ENCODE data around the gene PALLD. TPM values are rescaled to one million over a fixed set of nuclear protein-coding genes. Genes with fewer than 3 reads are reported as not detected.

Gene PALLD
- total RNA-seq, 1 experiment from 2014 or later: 18.3 TPM

GRCh38 chr4:168811786-168812651, 315.2 kb downstream of the PALLD start:
- H3K4me2 ChIP-seq (ENCODE audit: insufficient read depth, insufficient read length, low read length): no peak overlapping the region
- TF ChIP-seq CTCF (conservative IDR thresholded peaks at IDR 0.05): no peak
- H2AK5ac ChIP-seq (ENCODE audit: insufficient read length, low read length): no peak overlapping the region

More at GRCh38 chr4:168811786-168812651, 315.2 kb downstream of the PALLD start:
- Histone ChIP-seq H2BK5ac (ENCODE audit: insufficient read length, low read length) (no peak overlapping the region), H2BK12ac (ENCODE audit: insufficient read length, low read depth, low read length) (no peak overlapping the region), H4K91ac (ENCODE audit: insufficient read length, low read depth, low read length) (no peak overlapping the region), H3T11ph (ENCODE audit: low read length) (no peak overlapping the region), H2BK15ac (ENCODE audit: low read depth, low read length) (no peak overlapping the region), H3K79me1 (ENCODE audit: insufficient read depth, low read depth, low read length, poor library complexity, severe bottlenecking) (no peaks in the 10 kb centered on the region), H3K79me2 (ENCODE audit: insufficient read depth, low read length) (no peaks in the 10 kb centered on the region), H3K18ac (ENCODE audit: insufficient read length, low read depth, low read length) (no peak overlapping the region), H3K27ac (ENCODE audit: insufficient read length, low read depth, low read length) (no peak overlapping the region), H3K4me1 (ENCODE audit: insufficient read depth, low read length) (no peaks in the 10 kb centered on the region; the same call in 1 of the 2 replicates), H4K5ac (ENCODE audit: insufficient read length, low read depth, low read length) (no peak overlapping the region), H3K14ac (ENCODE audit: insufficient read depth, low read length) (no peak overlapping the region), H3K23ac (ENCODE audit: insufficient read length, low read depth, low read length) (no peak overlapping the region), H3K9ac (ENCODE audit: extremely low read depth, insufficient read length, low read length) (no peak overlapping the region), H2BK120ac (ENCODE audit: low read depth, low read length, poor library complexity, severe bottlenecking) (no peak overlapping the region), H3K27me3 (ENCODE audit: insufficient read depth, low read length) (no peaks in the 10 kb centered on the region), H3K23me2 (ENCODE audit: insufficient read length, low read depth, low read length, poor library complexity, severe bottlenecking) (no peaks in the 10 kb centered on the region), H4K8ac (replicated peaks; ENCODE audit: insufficient read length, low read depth, low read length) (no peak overlapping the region), H2BK20ac (ENCODE audit: low read depth, low read length, poor library complexity, severe bottlenecking) (no peak overlapping the region), H3K4ac (ENCODE audit: low read depth, low read length) (no peak overlapping the region), H3K56ac (ENCODE audit: insufficient read length, low read depth, low read length) (no peak overlapping the region), H2AFZ (ENCODE audit: low read length) (no peak overlapping the region), H4K20me1 (ENCODE audit: control insufficient read depth, insufficient read depth, insufficient read length) (no peaks in the 10 kb centered on the region), H3K9me3 (ENCODE audit: control insufficient read depth, low read depth, low read length) (no peaks in the 10 kb centered on the region)
- DNase-seq: no peak
- Mint-ChIP-seq H3K4me1 (peaks cover 26 to 27% of the 10 kb centered on the region in 2 experiments), H3K27me3 (ENCODE audit: low read depth) (no peaks in the 10 kb centered on the region), H3K9me3 (no peaks in the 10 kb centered on the region), H3K27ac (no peak overlapping the region), H3K36me3 (ENCODE audit: insufficient read depth in 1 of 3, low read depth in 3 of 3) (no peaks in the 10 kb centered on the region), H3K4me3 (no peak overlapping the region)
- WGBS (ENCODE audit: extremely low coverage, insufficient read length, low lambda C conversion rate): no CpG with 5 or more reads among the region's 9 CpGs

Measured in H9 (cell line).